WTC11 (cell line): ENCODE results near the gene KAZALD1. TPM values are rescaled to one million over a fixed set of nuclear protein-coding genes. Genes with fewer than 3 reads are reported as not detected.
A peak's percentile ranks its signal among the peaks of the same experiment; 100 is the strongest.

Source experiments
- ATAC-seq: fragments of 200-7000 bp; cut with Tn5 transposase; 2 replicates; pipeline ENCODE4 v1.10.0; 2021; ENCODE audit warnings: mild to moderate bottlenecking, moderate library complexity
- CTCF ChIA-PET: fragments of 300-600 bp; sonication (Branson Sonifier 250); formaldehyde crosslinking; loops from one replicate; lab custom pipeline; 2021; ENCODE audit warnings: antibody characterized with exemption; lab: Charles Lee
- POLR2A ChIA-PET: fragments of 350-600 bp; sonication (Branson Sonifier 250); formaldehyde crosslinking; loops from one replicate; lab custom pipeline; 2021; ENCODE audit warnings: antibody characterized with exemption; lab: Charles Lee
- DNase-seq: peaks from one replicate; pipeline ENCODE4 v3.0.0; 2021; ENCODE audit warnings: low spot score
- H3K27ac Mint-ChIP-seq: 2 replicates; pipeline ENCODE4 v1.8.0; 2021; ENCODE audit warnings: mixed read lengths
- H3K27me3 Mint-ChIP-seq: 2 replicates; pipeline ENCODE4 v1.8.0; 2021; ENCODE audit warnings: low read depth, mild to moderate bottlenecking, moderate library complexity, mixed read lengths
- H3K36me3 Mint-ChIP-seq: 2 replicates; pipeline ENCODE4 v1.8.0; 2021; ENCODE audit warnings: mixed read lengths
- H3K4me1 Mint-ChIP-seq: 2 replicates; pipeline ENCODE4 v1.8.0; 2022; ENCODE audit warnings: mixed read lengths
- H3K4me3 Mint-ChIP-seq: 2 replicates; pipeline ENCODE4 v1.8.0; 2021; ENCODE audit warnings: mild to moderate bottlenecking, moderate library complexity, mixed read lengths
- H3K9me3 Mint-ChIP-seq: 2 replicates; pipeline ENCODE4 v1.8.0; 2021; ENCODE audit warnings: mixed read lengths
- EMX1 ChIP-seq: fragments of 250-450 bp; sonication (Bioruptor Pico); IDR thresholded peaks from 2 replicates; pipeline ENCODE4 v1.8.0; 2021; ENCODE audit warnings: mild to moderate bottlenecking
- ETV6 ChIP-seq: sonication (generic); formaldehyde crosslinking; IDR thresholded peaks from 2 replicates; pipeline ENCODE4 v1.8.1; 2022; ENCODE audit warnings: mild to moderate bottlenecking, missing genetic modification reagents
- FOXJ3 ChIP-seq: sonication (generic); formaldehyde crosslinking; IDR thresholded peaks from 2 replicates; pipeline ENCODE4 v1.9.0; 2021; ENCODE audit warnings: missing genetic modification reagents, mild to moderate bottlenecking, borderline replicate concordance
- GRHL2 ChIP-seq: fragments of 250-450 bp; sonication (Bioruptor Pico); IDR thresholded peaks from 2 replicates; pipeline ENCODE4 v1.8.0; 2022; ENCODE audit warnings: mild to moderate bottlenecking, moderate library complexity; ENCODE audit not compliant: insufficient replicate concordance, severe bottlenecking
- HMGA2 ChIP-seq: fragments of 250-450 bp; sonication (Bioruptor Pico); IDR thresholded peaks from 2 replicates; pipeline ENCODE4 v1.4.0; 2021; ENCODE audit warnings: mild to moderate bottlenecking, moderate library complexity
- JAZF1 ChIP-seq: fragments of 250-450 bp; sonication (Bioruptor Pico); IDR thresholded peaks from 2 replicates; pipeline ENCODE4 v1.9.0; 2021; ENCODE audit warnings: moderate library complexity, mild to moderate bottlenecking, inconsistent platforms
- KAT7 ChIP-seq: sonication (generic); formaldehyde crosslinking; IDR thresholded peaks from 2 replicates; pipeline ENCODE4 v1.8.1; 2023; ENCODE audit warnings: missing genetic modification reagents, mild to moderate bottlenecking, borderline replicate concordance
- MYBL2 ChIP-seq: sonication (generic); formaldehyde crosslinking; IDR thresholded peaks from 2 replicates; pipeline ENCODE4 v1.8.1; 2023; ENCODE audit warnings: mild to moderate bottlenecking, moderate library complexity, missing genetic modification reagents
- NFATC4 ChIP-seq: fragments of 250-450 bp; sonication (Bioruptor Pico); IDR thresholded peaks from 2 replicates; pipeline ENCODE4 v1.9.0; 2021; ENCODE audit warnings: mild to moderate bottlenecking
- SP1 ChIP-seq: sonication (generic); formaldehyde crosslinking; conservative IDR thresholded peaks from 2 replicates; pipeline ENCODE4 v1.8.1; 2022; ENCODE audit warnings: missing genetic modification reagents
- ZNF121 ChIP-seq: sonication (generic); formaldehyde crosslinking; IDR thresholded peaks from 2 replicates; pipeline ENCODE4 v1.8.0; 2023; ENCODE audit warnings: missing genetic modification reagents
- ZNF232 ChIP-seq: sonication (generic); formaldehyde crosslinking; IDR thresholded peaks from 2 replicates; pipeline ENCODE4 v1.8.0; 2022; ENCODE audit warnings: mild to moderate bottlenecking, missing genetic modification reagents
- ZNF317 ChIP-seq: sonication (generic); formaldehyde crosslinking; IDR thresholded peaks from 2 replicates; pipeline ENCODE4 v1.8.1; 2023; ENCODE audit warnings: low read depth, mild to moderate bottlenecking, moderate library complexity, missing genetic modification reagents, borderline replicate concordance
- ZNF416 ChIP-seq: fragments of 250-450 bp; sonication (Bioruptor Pico); IDR thresholded peaks from 2 replicates; pipeline ENCODE4 v1.9.0; 2021; ENCODE audit warnings: mild to moderate bottlenecking, inconsistent platforms
- ZNF423 ChIP-seq: fragments of 250-450 bp; sonication (Bioruptor Pico); IDR thresholded peaks from 2 replicates; pipeline ENCODE4 v2.1.2; 2022; ENCODE audit warnings: mild to moderate bottlenecking, moderate library complexity
- ZNF671 ChIP-seq: fragments of 250-450 bp; sonication (Bioruptor Pico); IDR thresholded peaks from 2 replicates; pipeline ENCODE4 v1.8.0; 2021; ENCODE audit warnings: mild to moderate bottlenecking
- total RNA-seq: library from RNA; stranded (reverse); gene quantifications from 3 replicates; pipeline ENCODE4 v1.2.3, GENCODE V29; 2021
- TF ChIP-seq, protein P1 (sequence below): sonication (generic); formaldehyde crosslinking; IDR thresholded peaks from 2 replicates; pipeline ENCODE4 v1.8.0; 2022; ENCODE audit warnings: mild to moderate bottlenecking, missing genetic modification reagents
- TF ChIP-seq, protein P2 (sequence below): fragments of 250-450 bp; sonication (Bioruptor Pico); IDR thresholded peaks from 2 replicates; pipeline ENCODE4 v1.9.0; 2021; ENCODE audit warnings: mild to moderate bottlenecking
- TF ChIP-seq, protein P3 (sequence below): sonication (generic); formaldehyde crosslinking; IDR thresholded peaks from 2 replicates; pipeline ENCODE4 v1.8.0; 2023; ENCODE audit warnings: missing genetic modification reagents, mild to moderate bottlenecking, borderline replicate concordance
- TF ChIP-seq, protein P4 (sequence below): sonication (generic); formaldehyde crosslinking; IDR thresholded peaks from 2 replicates; pipeline ENCODE4 v1.8.1; 2022; ENCODE audit warnings: low read depth, missing genetic modification reagents, borderline replicate concordance
- TF ChIP-seq, protein P5 (sequence below): sonication (generic); formaldehyde crosslinking; IDR thresholded peaks from 2 replicates; pipeline ENCODE4 v1.8.1; 2023; ENCODE audit warnings: mild to moderate bottlenecking, missing genetic modification reagents, moderate library complexity
- TF ChIP-seq, protein P6 (sequence below): sonication (generic); formaldehyde crosslinking; IDR thresholded peaks from 2 replicates; pipeline ENCODE4 v1.8.0; 2023; ENCODE audit warnings: missing genetic modification reagents
- TF ChIP-seq, protein P7 (sequence below): sonication (generic); formaldehyde crosslinking; IDR thresholded peaks from 2 replicates; pipeline ENCODE4 v1.8.1; 2023; ENCODE audit warnings: mild to moderate bottlenecking, missing genetic modification reagents, moderate library complexity
- TF ChIP-seq, protein P8 (sequence below): sonication (generic); formaldehyde crosslinking; IDR thresholded peaks from 2 replicates; pipeline ENCODE4 v1.8.0; 2022; ENCODE audit warnings: mild to moderate bottlenecking, missing genetic modification reagents

Gene KAZALD1
- total RNA-seq, 1 experiment from 2014 or later: 19.2 TPM

DNA sequence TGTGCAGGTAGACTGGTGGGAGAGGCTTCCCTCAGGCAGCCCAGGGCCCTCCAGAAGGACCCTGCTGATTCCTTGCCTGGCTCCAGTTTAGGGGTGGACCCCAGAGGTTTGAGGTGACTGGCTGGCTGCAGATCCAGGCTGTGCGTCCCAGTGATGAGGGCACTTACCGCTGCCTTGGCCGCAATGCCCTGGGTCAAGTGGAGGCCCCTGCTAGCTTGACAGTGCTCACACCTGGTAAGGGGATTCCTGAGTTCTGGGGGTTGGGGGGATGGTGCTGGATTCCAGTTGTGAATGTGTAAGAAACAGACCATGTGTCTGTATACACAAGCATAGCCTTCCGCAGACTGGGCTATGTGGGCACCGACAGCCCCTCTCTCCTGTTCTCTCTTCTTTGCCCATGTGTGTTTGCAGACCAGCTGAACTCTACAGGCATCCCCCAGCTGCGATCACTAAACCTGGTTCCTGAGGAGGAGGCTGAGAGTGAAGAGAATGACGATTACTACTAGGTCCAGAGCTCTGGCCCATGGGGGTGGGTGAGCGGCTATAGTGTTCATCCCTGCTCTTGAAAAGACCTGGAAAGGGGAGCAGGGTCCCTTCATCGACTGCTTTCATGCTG is 2.7 kb downstream of the KAZALD1 start:
- Mint-ChIP-seq H3K36me3 (no peaks in the 10 kb centered on the region), H3K27ac (no peak overlapping the region), H3K4me3 (peak overlapping the region; percentile 80; the same call in 1 of the 2 replicates), H3K9me3 (no peaks in the 10 kb centered on the region), H3K4me1 (peaks cover 40% of the 10 kb centered on the region), H3K27me3 (peaks cover 63% of the 10 kb centered on the region)
- POLR2A ChIA-PET: interaction anchor here (0.6 kb wide), 1 partner anchor 209 kb away, joined by 4 read pairs; no protein-coding TSS in a partner anchor
- CTCF ChIA-PET: interaction anchor here (1.2 to 15.0 kb wide), 6 partner anchors 10 to 76 kb away, joined by 5 to 405 read pairs (median 70); no protein-coding TSS in a partner anchor
- TF ChIP-seq, protein P1, sequence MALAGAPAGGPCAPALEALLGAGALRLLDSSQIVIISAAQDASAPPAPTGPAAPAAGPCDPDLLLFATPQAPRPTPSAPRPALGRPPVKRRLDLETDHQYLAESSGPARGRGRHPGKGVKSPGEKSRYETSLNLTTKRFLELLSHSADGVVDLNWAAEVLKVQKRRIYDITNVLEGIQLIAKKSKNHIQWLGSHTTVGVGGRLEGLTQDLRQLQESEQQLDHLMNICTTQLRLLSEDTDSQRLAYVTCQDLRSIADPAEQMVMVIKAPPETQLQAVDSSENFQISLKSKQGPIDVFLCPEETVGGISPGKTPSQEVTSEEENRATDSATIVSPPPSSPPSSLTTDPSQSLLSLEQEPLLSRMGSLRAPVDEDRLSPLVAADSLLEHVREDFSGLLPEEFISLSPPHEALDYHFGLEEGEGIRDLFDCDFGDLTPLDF: no peak
- no peak for TF ChIP-seq NFATC4
- TF ChIP-seq GRHL2 (CRISPR knock-in tag): no peak
- TF ChIP-seq ZNF317 (CRISPR knock-in tag): no peak
- TF ChIP-seq ZNF423 (CRISPR knock-in tag): no peak
- TF ChIP-seq ETV6: no peak
- no peak for TF ChIP-seq HMGA2 (CRISPR knock-in tag)
- TF ChIP-seq, protein P2, sequence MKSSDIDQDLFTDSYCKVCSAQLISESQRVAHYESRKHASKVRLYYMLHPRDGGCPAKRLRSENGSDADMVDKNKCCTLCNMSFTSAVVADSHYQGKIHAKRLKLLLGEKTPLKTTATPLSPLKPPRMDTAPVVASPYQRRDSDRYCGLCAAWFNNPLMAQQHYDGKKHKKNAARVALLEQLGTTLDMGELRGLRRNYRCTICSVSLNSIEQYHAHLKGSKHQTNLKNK: no peak
- TF ChIP-seq, protein P3, sequence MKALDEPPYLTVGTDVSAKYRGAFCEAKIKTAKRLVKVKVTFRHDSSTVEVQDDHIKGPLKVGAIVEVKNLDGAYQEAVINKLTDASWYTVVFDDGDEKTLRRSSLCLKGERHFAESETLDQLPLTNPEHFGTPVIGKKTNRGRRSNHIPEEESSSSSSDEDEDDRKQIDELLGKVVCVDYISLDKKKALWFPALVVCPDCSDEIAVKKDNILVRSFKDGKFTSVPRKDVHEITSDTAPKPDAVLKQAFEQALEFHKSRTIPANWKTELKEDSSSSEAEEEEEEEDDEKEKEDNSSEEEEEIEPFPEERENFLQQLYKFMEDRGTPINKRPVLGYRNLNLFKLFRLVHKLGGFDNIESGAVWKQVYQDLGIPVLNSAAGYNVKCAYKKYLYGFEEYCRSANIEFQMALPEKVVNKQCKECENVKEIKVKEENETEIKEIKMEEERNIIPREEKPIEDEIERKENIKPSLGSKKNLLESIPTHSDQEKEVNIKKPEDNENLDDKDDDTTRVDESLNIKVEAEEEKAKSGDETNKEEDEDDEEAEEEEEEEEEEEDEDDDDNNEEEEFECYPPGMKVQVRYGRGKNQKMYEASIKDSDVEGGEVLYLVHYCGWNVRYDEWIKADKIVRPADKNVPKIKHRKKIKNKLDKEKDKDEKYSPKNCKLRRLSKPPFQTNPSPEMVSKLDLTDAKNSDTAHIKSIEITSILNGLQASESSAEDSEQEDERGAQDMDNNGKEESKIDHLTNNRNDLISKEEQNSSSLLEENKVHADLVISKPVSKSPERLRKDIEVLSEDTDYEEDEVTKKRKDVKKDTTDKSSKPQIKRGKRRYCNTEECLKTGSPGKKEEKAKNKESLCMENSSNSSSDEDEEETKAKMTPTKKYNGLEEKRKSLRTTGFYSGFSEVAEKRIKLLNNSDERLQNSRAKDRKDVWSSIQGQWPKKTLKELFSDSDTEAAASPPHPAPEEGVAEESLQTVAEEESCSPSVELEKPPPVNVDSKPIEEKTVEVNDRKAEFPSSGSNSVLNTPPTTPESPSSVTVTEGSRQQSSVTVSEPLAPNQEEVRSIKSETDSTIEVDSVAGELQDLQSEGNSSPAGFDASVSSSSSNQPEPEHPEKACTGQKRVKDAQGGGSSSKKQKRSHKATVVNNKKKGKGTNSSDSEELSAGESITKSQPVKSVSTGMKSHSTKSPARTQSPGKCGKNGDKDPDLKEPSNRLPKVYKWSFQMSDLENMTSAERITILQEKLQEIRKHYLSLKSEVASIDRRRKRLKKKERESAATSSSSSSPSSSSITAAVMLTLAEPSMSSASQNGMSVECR: no peak
- no peak for TF ChIP-seq MYBL2 (CRISPR knock-in tag)
- TF ChIP-seq ZNF416 (CRISPR knock-in tag): no peak
- TF ChIP-seq FOXJ3: no peak
- TF ChIP-seq ZNF232: no peak
- TF ChIP-seq, protein P4, sequence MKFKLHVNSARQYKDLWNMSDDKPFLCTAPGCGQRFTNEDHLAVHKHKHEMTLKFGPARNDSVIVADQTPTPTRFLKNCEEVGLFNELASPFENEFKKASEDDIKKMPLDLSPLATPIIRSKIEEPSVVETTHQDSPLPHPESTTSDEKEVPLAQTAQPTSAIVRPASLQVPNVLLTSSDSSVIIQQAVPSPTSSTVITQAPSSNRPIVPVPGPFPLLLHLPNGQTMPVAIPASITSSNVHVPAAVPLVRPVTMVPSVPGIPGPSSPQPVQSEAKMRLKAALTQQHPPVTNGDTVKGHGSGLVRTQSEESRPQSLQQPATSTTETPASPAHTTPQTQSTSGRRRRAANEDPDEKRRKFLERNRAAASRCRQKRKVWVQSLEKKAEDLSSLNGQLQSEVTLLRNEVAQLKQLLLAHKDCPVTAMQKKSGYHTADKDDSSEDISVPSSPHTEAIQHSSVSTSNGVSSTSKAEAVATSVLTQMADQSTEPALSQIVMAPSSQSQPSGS (CRISPR knock-in tag): no peak
- TF ChIP-seq ZNF671 (CRISPR knock-in tag): no peak
- TF ChIP-seq EMX1: no peak
- no peak for TF ChIP-seq KAT7
- ATAC-seq (no peak), DNase-seq (no peak)

DNA sequence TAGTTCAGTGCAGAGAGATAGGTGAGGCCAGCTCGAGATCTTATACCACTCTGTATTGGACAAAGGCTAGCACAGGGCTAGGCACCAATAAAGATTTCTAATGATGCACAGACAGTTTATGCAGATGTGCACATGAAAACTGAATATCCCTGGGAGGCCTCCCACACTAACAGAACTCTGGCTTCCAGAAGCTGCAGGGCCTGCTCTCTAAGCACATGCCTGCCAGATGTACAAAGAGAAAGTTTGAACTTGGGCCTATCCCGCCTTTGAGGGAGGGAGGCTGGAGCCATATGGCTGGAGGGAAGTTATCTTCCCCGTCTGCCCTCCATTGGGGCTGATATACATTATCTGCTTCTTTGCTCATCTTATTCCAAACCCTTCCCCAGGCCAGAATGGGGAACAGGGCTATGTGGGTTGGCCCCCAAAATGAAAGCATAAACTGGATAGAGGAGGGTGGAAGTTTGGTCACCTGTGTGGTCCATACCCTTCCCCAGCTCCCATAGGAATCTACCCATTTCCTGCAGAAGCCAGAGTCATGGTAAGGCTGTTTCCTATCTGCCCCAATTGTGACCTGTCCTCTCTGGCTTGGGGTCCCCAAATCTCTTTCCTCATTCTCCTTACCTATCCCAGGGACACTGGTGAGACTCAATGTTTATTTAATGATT is 3.8 kb downstream of the KAZALD1 start:
- Mint-ChIP-seq H3K27ac (no peak overlapping the region), H3K9me3 (no peaks in the 10 kb centered on the region), H3K27me3 (peaks cover 68% of the 10 kb centered on the region), H3K36me3 (no peaks in the 10 kb centered on the region), H3K4me1 (peaks cover 36% of the 10 kb centered on the region), H3K4me3 (peak overlapping the region; percentile 93)
- ChIA-PET POLR2A (no interaction called here), CTCF (interaction anchor here (1.1 to 15.0 kb wide), 8 partner anchors 9 to 149 kb away, joined by 3 to 405 read pairs (median 6); no protein-coding TSS in a partner anchor)
- ATAC-seq (no peak), DNase-seq (no peak)
- TF ChIP-seq, protein P5, sequence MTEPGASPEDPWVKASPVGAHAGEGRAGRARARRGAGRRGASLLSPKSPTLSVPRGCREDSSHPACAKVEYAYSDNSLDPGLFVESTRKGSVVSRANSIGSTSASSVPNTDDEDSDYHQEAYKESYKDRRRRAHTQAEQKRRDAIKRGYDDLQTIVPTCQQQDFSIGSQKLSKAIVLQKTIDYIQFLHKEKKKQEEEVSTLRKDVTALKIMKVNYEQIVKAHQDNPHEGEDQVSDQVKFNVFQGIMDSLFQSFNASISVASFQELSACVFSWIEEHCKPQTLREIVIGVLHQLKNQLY (CRISPR knock-in tag): no peak
- no peak for TF ChIP-seq GRHL2 (CRISPR knock-in tag)
- TF ChIP-seq SP1: no peak
- TF ChIP-seq, protein P6, sequence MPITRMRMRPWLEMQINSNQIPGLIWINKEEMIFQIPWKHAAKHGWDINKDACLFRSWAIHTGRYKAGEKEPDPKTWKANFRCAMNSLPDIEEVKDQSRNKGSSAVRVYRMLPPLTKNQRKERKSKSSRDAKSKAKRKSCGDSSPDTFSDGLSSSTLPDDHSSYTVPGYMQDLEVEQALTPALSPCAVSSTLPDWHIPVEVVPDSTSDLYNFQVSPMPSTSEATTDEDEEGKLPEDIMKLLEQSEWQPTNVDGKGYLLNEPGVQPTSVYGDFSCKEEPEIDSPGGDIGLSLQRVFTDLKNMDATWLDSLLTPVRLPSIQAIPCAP (CRISPR knock-in tag): no peak
- TF ChIP-seq ZNF121 (CRISPR knock-in tag): no peak
- no peak for TF ChIP-seq JAZF1 (CRISPR knock-in tag)
- TF ChIP-seq, protein P7, sequence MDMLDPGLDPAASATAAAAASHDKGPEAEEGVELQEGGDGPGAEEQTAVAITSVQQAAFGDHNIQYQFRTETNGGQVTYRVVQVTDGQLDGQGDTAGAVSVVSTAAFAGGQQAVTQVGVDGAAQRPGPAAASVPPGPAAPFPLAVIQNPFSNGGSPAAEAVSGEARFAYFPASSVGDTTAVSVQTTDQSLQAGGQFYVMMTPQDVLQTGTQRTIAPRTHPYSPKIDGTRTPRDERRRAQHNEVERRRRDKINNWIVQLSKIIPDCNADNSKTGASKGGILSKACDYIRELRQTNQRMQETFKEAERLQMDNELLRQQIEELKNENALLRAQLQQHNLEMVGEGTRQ (CRISPR knock-in tag): no peak
- TF ChIP-seq, protein P2: no peak
- TF ChIP-seq, protein P8, sequence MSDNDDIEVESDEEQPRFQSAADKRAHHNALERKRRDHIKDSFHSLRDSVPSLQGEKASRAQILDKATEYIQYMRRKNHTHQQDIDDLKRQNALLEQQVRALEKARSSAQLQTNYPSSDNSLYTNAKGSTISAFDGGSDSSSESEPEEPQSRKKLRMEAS (CRISPR knock-in tag): no peak
